BLaER1 treated with 17β-estradiol and CSF1 and Interleukin-3, amounts not matched to agents 10 nM and 100 nM (cell line): ENCODE measurements around the gene OR9I1.

Experiments
- H3K27ac ChIP-seq, 11 experiments: shearing (Covaris generic); formaldehyde crosslinking; 2 replicates each; pipeline ENCODE4 v1.8.1; 2022
- H3K27me3 ChIP-seq, 11 experiments: shearing (Covaris generic); formaldehyde crosslinking; 2 replicates each; pipeline ENCODE4 v1.8.1; 2022
- H3K36me3 ChIP-seq, 11 experiments: shearing (Covaris generic); formaldehyde crosslinking; 2 replicates each; pipeline ENCODE4 v1.8.1; 2022
- H3K4me1 ChIP-seq, 10 experiments: shearing (Covaris generic); formaldehyde crosslinking; 2 replicates each; pipeline ENCODE4 v1.8.1; 2022
- H3K4me2 ChIP-seq, 11 experiments: shearing (Covaris generic); formaldehyde crosslinking; 2 replicates each; pipeline ENCODE4 v1.8.1; 2022
- H3K4me3 ChIP-seq, 10 experiments: shearing (Covaris generic); formaldehyde crosslinking; 2 replicates each; pipeline ENCODE4 v1.8.1; 2022
- H3K9ac ChIP-seq, 11 experiments: shearing (Covaris generic); formaldehyde crosslinking; 2 replicates each; pipeline ENCODE4 v1.8.1; 2022
- H3K9me3 ChIP-seq, 11 experiments: shearing (Covaris generic); formaldehyde crosslinking; replicated peaks in 1 of 11; 2 replicates each; pipeline ENCODE4 v1.8.1; 2022
- H4K20me1 ChIP-seq, 11 experiments: shearing (Covaris generic); formaldehyde crosslinking; 2 replicates each; pipeline ENCODE4 v1.8.1; 2022
- Cebpa-rat ChIP-seq, 11 experiments: shearing (Covaris generic); IDR thresholded peaks; 2 replicates each; pipeline ENCODE4 v1.8.1; 2022

OR9I1 gene

GRCh38 chr11:58125469-58125868 is at the start of gene OR9I1:
Gene OR9I1 (minus strand): TSS chr11:58125530. CDS start chr11:58119444, 6,086 bp downstream.
- TF ChIP-seq Cebpa-rat (IDR thresholded peaks at IDR 0.05) = no peak
- no peaks in the 10 kb centered on the region for H3K9me3 ChIP-seq
- no peak within 1 kb of the TSS for H3K4me2 ChIP-seq
- H3K27me3 ChIP-seq = no peaks in the 10 kb centered on the region
- no peak within 1 kb of the TSS for H3K27ac ChIP-seq
- no peaks in the 10 kb centered on the region for H4K20me1 ChIP-seq
- H3K4me3 ChIP-seq = no peak within 1 kb of the TSS
- no peak within 1 kb of the TSS for H3K9ac ChIP-seq
- no peaks in the 10 kb centered on the region for H3K36me3 ChIP-seq
- H3K4me1 ChIP-seq = no peaks in the 10 kb centered on the region

- Histone ChIP-seq H3K27me3 (no peaks in the 10 kb centered on the region), H3K4me1 (no peaks in the 10 kb centered on the region), H3K4me2 (no peak overlapping the region), H3K4me3 (no peak overlapping the region), H3K9me3 (peaks cover 0 to 4% (median 0%) of the 10 kb centered on the region in 11 experiments; a peak in 1 of 22 replicates), H3K9ac (no peak overlapping the region), H4K20me1 (no peaks in the 10 kb centered on the region), H3K27ac (no peak overlapping the region), H3K36me3 (no peaks in the 10 kb centered on the region)
- TF ChIP-seq Cebpa-rat (IDR thresholded peaks at IDR 0.05) = no peak
These were observed 40.3 kb upstream of the OR9I1 start for GRCh38 chr11:58165504-58166106.

GRCh38 chr11:58164990-58165389 is 39.7 kb upstream of the OR9I1 start:
- Histone ChIP-seq H3K27ac (no peak overlapping the region), H3K4me2 (no peak overlapping the region), H3K9me3 (no peaks in the 10 kb centered on the region), H3K4me3 (no peak overlapping the region), H3K27me3 (no peaks in the 10 kb centered on the region), H3K9ac (no peak overlapping the region), H4K20me1 (no peaks in the 10 kb centered on the region), H3K4me1 (no peaks in the 10 kb centered on the region), H3K36me3 (no peaks in the 10 kb centered on the region)
- TF ChIP-seq Cebpa-rat (IDR thresholded peaks at IDR 0.05) = no peak

GRCh38 chr11:58164389-58164788 is 39.1 kb upstream of the OR9I1 start:
- H3K9me3 ChIP-seq = no peaks in the 10 kb centered on the region
- H3K9ac ChIP-seq = no peak overlapping the region
- no peak overlapping the region for H3K4me2 ChIP-seq
- peaks cover 0 to 2% (median 0%) of the 10 kb centered on the region in 10 experiments; a peak in 1 of 20 replicates for H3K4me1 ChIP-seq
- no peaks in the 10 kb centered on the region for H4K20me1 ChIP-seq
- H3K27ac ChIP-seq = no peak overlapping the region
- H3K36me3 ChIP-seq = no peaks in the 10 kb centered on the region
- no peak overlapping the region for H3K4me3 ChIP-seq
- H3K27me3 ChIP-seq = no peaks in the 10 kb centered on the region
- TF ChIP-seq Cebpa-rat (IDR thresholded peaks at IDR 0.05) = no peak

GRCh38 chr11:58152781-58153180 is 27.5 kb upstream of the OR9I1 start:
- no peaks in the 10 kb centered on the region; a peak in 1 of 22 replicates for H3K9me3 ChIP-seq
- no peak overlapping the region for H3K4me3 ChIP-seq
- peaks cover 5 to 20% (median 9%) of the 10 kb centered on the region in 10 experiments; a peak in 19 of 20 replicates for H3K4me1 ChIP-seq
- no peak overlapping the region for H3K9ac ChIP-seq
- no peaks in the 10 kb centered on the region for H4K20me1 ChIP-seq
- H3K36me3 ChIP-seq = no peaks in the 10 kb centered on the region
- no peak overlapping the region for H3K27ac ChIP-seq
- no peak for TF ChIP-seq Cebpa-rat (IDR thresholded peaks at IDR 0.05)
- no peak overlapping the region for H3K4me2 ChIP-seq
- no peaks in the 10 kb centered on the region for H3K27me3 ChIP-seq

GRCh38 chr11:58142761-58143160 is 17.4 kb upstream of the OR9I1 start:
- no peak for TF ChIP-seq Cebpa-rat (IDR thresholded peaks at IDR 0.05)
- no peak overlapping the region for H3K4me3 ChIP-seq
- no peaks in the 10 kb centered on the region for H3K27me3 ChIP-seq
- no peak overlapping the region for H3K27ac ChIP-seq
- no peaks in the 10 kb centered on the region for H4K20me1 ChIP-seq
- H3K4me2 ChIP-seq = no peak overlapping the region
- no peaks in the 10 kb centered on the region for H3K9me3 ChIP-seq
- no peaks in the 10 kb centered on the region for H3K4me1 ChIP-seq
- no peaks in the 10 kb centered on the region for H3K36me3 ChIP-seq
- H3K9ac ChIP-seq = no peak overlapping the region

- no peak for TF ChIP-seq Cebpa-rat (IDR thresholded peaks at IDR 0.05)
These were observed 9.8 kb upstream of the OR9I1 start for GRCh38 chr11:58135171-58135570.

GRCh38 chr11:58134151-58134550 is 8.8 kb upstream of the OR9I1 start:
- Histone ChIP-seq H3K36me3 (no peaks in the 10 kb centered on the region), H3K4me3 (no peak overlapping the region), H3K9ac (no peak overlapping the region), H3K4me1 (no peaks in the 10 kb centered on the region), H4K20me1 (no peaks in the 10 kb centered on the region), H3K27ac (no peak overlapping the region), H3K9me3 (no peaks in the 10 kb centered on the region), H3K4me2 (no peak overlapping the region), H3K27me3 (no peaks in the 10 kb centered on the region)
- no peak for TF ChIP-seq Cebpa-rat (IDR thresholded peaks at IDR 0.05)

More at GRCh38 chr11:58135171-58135570, 9.8 kb upstream of the OR9I1 start:
- Histone ChIP-seq H3K27ac (no peak overlapping the region), H3K27me3 (no peaks in the 10 kb centered on the region), H3K4me2 (no peak overlapping the region), H4K20me1 (no peaks in the 10 kb centered on the region), H3K36me3 (no peaks in the 10 kb centered on the region), H3K9me3 (no peaks in the 10 kb centered on the region), H3K4me1 (no peaks in the 10 kb centered on the region), H3K9ac (no peak overlapping the region), H3K4me3 (no peak overlapping the region)

- Histone ChIP-seq H3K4me1 (no peaks in the 10 kb centered on the region), H3K9me3 (no peaks in the 10 kb centered on the region), H3K4me3 (no peak overlapping the region), H3K9ac (no peak overlapping the region), H3K27ac (no peak overlapping the region), H3K4me2 (no peak overlapping the region), H4K20me1 (no peaks in the 10 kb centered on the region), H3K36me3 (no peaks in the 10 kb centered on the region), H3K27me3 (no peaks in the 10 kb centered on the region)
- TF ChIP-seq Cebpa-rat (IDR thresholded peaks at IDR 0.05) = no peak
These were observed 8.2 kb upstream of the OR9I1 start for GRCh38 chr11:58133309-58134076.

- Histone ChIP-seq H3K4me2 (no peak overlapping the region), H3K9me3 (no peaks in the 10 kb centered on the region), H3K27me3 (no peaks in the 10 kb centered on the region), H3K4me3 (no peak overlapping the region), H3K9ac (no peak overlapping the region), H3K36me3 (no peaks in the 10 kb centered on the region), H3K4me1 (no peaks in the 10 kb centered on the region), H3K27ac (no peak overlapping the region), H4K20me1 (no peaks in the 10 kb centered on the region)
- TF ChIP-seq Cebpa-rat (IDR thresholded peaks at IDR 0.05) = no peak
These were observed 2.0 kb upstream of the OR9I1 start for GRCh38 chr11:58127350-58127749.
